NCI-H1436 (cell line): ENCODE results near the gene C3.
"Not testable (repeated sequence)": the region's sequence is repeated elsewhere in the genome, so short reads cannot be mapped to it uniquely, and the experiment has no call there.

Source experiments
- DNase-seq: peaks from one replicate; lab custom pipeline; 2025; lab: John Stamatoyannopoulos, UW

The C3 gene

DNA sequence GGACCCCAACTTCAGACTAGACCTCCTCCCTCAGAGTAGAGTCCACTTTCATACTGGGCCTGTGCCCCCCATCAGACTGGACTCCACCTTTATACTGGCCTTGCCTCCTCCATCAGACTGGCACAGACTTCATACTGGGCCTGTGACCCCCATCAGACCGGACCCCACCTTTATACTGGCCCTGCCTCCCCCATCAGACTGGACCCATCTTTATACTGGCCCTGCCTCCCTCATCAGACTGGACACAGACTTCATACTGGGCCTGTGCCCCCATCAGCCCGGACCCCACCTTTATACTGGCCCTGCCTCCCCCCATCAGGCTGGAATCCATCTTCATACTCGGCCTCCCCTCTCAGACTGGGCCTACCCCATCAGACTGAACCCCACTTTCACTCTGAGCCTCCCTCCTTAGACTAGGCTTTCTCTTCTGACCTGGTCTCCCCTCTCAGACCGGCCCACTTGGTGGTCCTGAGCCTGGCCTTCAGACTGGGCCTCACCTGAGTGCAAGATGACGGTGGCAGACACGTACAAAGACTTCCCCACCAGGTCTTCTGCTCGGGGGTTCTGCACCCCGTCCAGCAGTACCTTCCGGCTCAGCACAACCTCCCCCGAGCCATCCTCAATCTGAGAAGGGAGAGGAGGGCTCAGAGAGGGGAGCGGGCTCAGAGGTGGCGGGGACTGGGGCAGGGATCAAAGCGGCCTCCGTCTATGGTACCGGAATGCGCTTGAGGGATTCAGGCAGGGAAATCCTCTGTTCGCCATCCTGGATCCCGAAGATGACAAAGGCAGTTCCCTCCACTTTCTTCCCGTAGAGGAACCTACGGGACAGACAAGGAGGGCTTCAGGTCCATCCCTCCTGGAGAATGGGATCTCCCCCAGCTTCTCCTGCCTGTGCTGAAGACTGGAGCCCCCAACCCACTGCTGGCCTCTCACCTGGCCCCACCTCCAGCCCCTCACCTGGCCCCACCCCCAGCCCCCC lies 7.5 kb downstream of the C3 start:
- DNase-seq = no peak

DNA sequence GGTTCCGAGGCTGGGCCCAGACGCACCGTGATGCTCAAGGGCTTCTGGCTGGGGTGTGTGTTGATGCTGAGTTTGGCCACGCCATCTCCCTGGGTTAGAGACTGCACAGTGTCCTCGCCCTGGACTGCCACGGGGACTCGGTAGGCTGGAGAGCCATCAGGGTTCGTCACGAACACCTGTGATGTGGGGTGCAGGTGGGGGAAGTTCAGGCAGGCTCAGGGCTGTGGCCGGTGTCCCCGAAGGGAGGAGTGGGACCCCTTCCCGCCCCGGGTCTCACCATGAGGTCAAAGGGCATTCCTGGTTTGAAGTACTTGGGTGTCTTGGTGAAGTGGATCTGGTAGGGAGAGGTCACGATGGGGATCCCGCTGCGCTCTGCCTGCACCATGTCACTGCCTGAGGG lies 8.2 kb downstream of the C3 start:
- no peak for DNase-seq

DNA sequence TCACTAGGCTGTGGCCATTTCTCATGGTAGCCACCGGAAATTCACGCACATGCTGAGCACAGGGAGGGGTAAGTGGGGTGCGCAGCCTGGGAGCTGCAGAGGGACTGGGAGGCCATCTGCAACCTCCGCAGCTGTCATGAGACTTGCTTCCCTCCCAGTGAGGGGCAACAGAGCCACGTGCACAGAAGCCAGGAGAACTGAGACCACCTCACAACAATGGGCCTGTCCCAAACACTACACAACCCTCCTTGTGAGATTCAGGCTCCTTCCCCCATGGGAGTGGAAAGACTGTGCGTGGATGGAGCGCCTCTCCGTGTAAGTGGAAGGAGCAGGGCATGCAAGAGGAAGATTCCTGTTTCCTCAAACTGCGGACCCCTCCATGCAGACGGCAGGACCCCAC lies 8.8 kb downstream of the C3 start:
- no peak for DNase-seq

DNA sequence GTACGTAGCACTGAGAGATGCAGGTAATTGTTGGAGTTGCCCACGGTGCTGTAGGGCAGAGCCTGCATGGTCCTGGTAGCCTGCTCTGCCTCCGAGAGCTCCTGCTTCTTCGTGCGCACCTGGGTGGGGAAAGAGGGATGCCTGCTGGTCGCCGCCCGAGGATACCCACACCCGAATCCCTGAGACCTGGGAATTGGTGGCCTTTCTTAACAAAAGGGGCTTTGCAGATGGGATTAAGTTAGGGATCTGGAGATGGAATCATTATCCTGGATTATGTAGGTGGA lies 9.4 kb downstream of the C3 start:
- no peak for DNase-seq

DNA sequence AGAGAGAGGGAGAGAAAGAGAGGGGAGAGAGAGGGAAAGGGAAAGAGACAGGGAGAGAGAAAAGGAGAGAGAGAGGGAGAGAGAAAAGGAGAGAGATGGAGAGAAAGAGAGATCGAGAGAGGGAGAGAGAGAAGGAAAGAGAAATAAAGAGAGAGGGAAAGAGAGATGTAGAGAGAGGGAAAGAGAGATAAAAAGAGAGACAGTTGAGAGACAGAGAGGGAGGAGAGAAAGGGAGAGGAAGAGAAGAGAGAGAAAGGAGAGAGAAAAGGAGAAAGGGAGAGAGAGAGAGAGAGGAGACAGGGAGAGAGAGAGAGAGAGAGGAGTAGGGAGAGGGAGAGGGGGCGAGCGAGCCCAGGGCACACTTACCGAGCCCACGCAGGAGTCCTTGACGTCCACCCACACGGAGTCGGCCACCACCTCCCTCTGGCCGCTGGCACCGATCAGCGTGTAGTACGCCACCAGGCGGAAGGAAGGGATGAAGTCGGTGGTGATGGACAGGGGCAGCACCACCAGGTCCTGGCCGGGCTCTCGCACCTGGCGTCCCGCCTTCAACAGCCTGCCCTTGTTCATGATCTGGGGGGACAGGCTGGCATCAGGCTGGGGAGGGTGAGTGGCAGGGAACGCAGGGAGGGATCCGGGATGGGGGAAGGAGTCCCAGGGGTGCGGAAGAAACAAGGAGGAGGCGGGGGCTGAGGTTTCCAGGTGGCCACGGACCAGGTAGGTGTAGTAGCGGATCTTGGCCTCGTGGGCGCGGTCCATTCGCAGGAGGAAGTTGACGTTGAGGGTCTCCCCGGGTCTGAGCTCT lies 10.0 kb downstream of the C3 start:
- DNase-seq = no peak

DNA sequence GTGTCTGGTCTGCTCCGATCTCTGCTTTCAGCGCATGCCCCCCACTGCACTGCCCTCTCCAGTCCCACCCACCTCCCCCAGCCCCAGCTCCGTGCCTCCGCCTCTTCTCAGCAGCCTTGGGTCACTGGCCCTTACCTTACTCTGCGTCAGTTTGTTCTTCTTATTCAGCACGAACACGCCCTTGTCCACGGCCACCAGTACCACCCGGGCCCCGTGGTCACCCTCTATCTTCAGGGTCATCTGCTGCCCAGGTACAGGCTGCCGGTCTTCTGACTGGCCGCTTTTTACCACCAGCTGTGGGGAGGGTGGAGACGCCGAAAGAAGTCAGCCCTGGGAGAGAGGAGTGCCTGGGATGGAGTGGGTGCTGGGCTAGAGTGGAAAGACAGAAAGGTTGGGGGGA lies 10.9 kb downstream of the C3 start:
- DNase-seq = no peak

DNA sequence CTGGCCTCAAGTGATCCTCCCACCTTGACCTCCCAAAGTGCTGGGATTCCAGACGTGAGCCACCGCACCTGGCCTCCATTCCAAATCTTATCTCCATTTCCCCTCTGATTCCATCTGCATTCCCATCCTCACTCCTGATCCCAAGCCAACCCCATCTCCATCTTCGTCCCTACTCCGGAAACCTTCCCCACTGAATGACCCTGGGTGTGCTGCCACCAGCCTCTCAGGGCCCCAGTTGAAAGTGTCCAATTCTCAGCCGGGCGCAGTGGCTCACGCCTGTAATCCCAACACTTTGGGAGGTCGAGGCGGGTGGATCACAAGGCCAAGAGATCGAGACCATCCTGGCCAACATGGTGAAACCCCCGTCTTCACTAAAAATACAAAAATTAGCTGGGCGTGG lies 11.5 kb downstream of the C3 start:
- not testable (repeated sequence) for DNase-seq

DNA sequence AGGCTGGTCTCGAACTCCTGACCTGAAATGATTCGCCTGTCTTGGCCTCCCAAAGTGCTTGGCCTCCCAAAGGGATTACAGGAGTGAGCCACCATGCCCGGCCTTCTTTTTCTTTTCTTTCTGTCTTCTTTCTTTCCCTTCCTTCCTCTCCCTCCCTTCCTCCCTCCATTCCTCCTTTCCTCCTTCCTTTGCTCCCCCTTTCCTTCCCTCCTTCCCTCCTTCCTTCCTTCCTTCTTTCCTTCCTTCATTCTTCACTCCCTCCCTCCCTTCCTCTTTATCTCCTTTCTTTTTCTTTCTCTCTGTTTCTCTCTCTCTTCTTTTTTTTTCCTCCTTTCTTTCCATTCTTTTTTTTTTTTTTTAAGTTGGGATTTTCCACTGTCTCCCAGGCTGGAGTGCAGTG lies 12.1 kb downstream of the C3 start:
- no peak for DNase-seq

DNA sequence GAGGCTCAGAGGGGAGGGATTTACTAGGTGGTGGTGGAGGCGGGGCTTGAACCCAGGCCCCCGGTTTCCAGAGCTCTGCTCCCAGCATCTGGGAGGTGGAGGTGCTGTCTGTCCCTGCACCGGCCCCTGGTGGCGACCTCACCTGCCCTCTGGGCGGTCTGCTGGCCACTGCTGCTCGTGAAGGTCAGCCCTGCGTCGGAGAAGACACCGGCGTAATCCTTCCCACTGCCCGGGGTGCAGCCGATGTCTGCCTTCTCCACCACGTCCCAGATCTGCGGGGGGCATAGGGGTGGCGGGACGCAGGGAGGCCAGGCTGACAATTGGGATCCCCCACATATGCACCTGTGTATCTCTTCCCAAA lies 12.8 kb downstream of the C3 start:
- DNase-seq = no peak

DNA sequence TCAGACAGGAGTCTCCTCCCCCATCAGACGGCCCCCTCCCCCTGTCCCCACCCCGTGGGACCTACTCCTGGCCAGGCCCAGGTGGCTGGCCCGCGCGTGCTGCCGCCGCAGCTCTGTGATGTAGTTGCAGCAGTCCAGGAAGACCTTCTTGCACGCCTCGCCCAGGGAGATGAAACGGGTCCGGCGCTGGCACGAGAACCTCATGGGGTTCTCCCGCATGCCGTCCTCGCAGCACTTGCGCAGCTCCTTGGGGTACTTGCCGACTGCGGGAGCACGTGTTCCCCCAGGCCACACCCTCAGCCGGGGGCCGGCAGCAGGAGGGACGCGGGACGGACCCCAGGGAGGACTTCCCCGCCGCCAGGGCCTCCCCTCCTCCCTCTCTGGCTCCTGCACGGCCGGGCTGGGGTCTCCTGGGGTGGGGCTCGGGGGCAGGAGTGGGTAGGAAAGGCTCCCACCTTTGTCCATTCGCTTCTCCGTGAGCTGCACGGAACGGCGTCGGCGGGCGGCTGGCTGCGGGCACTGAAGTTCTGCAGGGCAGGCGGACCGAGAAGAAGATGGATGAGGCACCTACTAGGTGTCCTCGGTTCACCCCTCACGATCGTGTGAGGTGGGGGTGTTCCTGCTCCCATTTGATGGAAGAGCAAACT lies 13.3 kb downstream of the C3 start:
- DNase-seq = no peak

DNA sequence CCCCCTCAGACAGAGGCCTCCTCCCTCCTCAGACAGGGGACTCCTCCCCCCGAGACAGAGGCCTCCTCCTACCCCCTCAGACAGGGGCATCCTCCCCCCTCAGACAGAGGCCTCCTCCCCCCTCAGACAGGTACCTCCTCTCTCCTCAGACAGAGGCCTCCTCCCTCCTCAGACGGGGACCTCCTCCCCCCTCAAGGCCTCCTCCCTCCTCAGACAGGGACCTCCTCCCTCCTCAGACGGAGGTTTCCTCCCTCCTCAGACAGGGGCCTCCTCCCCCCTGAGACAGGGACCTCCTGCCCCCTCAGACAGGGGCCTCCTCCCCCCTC lies 13.9 kb downstream of the C3 start:
- DNase-seq = no peak

DNA sequence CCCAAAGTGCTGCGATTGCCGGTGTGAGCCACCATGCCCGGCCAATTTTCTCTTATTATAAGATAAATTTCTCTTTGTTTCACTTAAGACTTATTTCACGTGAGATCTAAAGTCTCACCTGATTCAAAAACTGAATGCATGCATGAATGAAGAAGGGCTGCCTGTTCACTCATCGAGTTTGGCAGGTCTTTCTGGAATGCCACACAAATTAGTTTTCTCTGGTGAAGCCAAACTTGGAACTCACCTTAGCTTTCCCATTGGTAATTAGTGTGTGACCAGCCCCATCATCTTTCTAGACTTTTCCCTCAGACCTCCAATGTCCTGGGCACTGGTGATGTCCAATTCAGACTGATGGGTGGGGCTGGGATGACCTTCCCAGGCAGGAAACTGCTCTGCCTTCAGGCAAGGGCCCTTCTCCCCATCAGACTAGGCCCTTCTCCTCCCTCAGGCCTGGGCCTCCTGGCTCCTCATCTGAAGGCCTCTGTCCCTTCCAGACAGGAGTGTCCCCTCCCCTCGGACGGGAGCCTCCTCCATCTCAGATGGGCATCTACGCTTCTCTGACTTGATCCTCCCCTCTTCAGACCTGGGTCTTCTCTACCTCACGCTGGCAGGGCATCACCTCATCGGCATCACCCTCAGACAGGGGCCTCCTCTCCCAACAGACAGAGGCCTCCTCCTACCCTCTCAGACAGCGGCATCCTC lies 14.4 kb downstream of the C3 start:
- DNase-seq = no peak

DNA sequence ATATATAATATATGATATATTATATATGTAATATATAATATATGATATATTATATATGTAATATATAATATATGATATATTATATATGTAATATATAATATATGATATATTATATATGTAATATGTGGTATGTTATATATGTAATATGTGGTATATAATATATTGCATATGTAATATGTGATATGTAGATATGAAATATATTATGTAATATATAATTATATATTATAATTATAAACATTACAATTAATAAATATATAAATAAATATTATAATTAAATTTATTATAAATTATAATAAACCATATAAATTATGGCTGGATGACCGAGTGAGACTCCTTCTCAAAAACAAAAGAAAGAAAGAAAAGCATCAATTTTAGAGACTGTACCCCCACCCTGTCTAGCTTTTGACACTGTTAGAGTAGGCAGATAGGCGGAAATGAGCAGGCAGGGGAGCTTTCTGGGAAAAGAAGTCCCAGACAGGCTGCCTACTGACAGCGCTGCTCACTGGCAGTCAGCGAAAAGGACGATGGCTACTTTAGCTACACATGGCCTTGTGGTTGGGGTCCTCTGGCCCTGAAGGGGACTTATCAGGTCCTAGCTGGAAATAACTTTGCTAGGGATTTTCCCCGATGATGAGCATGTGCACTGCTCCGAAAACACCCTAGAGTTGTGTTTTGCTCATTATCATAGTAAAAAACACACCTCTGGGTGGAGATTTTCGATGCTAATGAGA lies 19.7 kb downstream of the C3 start:
- no peak for DNase-seq

DNA sequence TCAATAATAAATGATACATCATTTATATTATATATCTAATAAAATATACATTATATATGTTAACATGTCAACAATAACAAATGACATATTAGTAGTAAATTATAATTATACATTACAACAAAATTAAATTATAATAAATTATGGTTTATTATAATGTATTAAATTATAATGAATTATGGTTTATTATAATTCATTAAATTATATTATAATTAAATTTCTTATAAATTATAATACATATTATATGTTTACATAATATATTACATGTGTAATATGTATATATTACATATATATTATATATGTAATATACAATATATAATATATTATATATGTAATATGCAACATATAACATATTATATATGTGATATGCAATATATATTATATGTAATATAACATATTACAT lies 20.5 kb downstream of the C3 start:
- DNase-seq = no peak

DNA sequence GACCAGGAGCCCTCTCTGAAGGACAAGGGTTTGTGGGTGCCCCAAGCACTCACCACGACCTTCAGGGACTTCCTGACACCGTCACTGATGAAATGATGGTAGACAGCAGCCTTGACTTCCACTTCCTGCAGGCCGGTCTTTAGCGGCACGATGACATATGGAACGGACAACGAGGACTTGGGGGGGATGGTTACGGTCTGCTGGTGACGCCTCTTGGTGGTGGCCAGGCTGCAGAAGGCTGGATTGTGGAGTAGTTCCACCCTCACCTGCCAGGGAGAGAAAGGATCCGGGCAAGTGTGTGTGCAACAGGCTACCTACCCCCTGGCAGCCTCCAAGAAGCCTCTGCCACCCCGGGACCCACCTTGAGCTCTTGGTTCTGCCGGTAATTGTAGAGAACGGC lies 23.2 kb downstream of the C3 start:
- DNase-seq = no peak

DNA sequence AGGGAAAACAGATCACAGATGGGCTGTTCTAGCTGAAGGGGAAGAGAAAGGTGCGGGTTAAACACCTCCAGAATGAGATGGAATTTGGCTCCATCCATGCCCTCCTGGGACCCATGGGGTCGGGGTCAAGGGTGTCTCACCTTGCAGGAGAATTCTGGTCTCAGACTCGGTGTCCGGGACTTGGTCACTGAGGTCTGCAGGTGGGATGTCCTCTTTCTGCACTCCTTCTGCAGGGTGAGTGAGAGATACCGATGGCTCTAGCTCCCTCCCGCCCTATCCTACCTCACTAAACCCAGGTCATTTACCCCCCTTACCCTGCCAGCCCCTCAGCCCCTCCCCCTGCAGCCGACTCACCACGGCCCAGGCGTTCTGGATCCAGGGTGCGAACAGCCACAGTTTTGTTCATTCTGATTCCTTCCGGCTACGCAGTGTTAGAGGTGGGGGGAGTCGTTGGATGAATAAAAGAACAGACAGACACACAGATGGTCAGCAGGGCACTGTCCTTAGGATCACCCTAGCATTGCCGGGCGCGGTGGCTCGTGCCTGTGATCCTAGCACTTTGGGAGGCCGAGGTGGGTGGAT lies 24.1 kb downstream of the C3 start:
- DNase-seq = no peak

DNA sequence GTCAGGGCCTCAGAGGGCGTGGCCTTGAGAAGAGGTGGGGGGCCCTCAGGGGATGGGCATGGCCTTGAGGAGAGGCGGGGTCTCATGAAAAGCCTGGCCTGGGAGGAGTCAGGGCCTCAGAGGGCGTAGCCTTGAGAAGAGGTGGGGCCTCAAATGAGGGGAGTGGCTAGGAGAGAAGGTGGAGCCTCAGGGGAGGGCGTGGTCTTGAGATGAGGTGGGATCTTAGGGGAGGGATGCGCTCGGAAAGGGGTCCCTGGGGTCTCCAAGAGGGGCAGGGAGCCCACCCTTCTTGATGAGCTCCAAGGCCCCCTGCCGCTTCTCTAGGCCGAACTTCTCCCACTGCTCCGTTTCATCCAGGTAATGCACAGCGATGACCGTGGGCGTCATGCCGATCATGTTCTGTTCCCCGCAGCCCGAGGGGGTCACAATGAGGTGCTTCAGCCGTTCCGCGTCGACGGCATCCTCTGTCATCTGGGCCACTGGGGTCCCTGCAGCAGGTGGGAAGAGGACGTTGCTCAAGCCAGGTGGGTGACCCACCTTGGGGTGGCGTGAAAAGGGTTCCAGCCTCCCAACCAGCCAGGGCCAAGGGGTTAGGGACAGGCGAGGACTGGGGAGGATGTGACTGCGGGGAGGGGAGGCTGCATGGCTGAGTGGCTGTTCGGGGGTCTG lies 26.2 kb downstream of the C3 start:
- no peak for DNase-seq

DNA sequence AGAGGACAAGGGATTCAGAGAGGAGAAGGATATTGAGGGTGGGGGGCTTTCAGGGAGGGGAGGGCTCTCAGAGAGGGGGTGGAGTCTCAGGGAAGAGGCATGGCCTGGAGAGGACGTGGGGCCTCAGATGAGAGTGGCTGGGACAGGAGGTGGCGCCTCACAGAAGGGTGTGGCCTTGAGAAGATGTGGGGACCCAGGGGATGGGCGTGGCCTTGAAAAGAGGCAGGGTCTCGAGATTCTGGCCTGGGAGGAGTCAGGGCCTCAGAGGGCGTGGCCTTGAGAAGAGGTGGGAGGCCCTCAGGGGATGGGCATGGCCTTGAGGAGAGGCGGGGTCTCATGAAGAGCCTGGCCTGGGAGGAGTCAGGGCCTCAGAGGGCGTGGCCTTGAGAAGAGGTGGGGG lies 26.8 kb downstream of the C3 start:
- DNase-seq = no peak

DNA sequence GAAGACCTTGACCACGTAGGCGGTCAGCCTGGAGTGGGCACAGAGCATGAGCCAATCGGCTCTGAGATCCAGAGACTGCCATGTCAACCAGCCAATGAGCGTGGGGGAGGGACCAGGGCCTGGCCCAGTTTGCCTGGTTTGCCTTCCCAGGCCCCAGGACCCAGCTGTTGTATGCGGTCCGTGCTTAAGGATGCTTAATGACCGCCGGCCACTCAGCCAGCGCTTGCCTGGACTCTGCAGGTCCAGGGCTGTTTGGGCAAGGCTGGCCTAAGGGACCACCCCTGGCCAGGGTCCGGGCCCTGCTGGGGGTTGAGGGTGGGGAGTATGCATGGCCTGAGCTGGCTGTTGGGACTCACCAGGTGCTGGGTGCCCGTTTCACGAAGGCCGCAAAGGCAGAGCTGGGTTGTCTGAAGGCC lies 27.4 kb downstream of the C3 start:
- DNase-seq = no peak

DNA sequence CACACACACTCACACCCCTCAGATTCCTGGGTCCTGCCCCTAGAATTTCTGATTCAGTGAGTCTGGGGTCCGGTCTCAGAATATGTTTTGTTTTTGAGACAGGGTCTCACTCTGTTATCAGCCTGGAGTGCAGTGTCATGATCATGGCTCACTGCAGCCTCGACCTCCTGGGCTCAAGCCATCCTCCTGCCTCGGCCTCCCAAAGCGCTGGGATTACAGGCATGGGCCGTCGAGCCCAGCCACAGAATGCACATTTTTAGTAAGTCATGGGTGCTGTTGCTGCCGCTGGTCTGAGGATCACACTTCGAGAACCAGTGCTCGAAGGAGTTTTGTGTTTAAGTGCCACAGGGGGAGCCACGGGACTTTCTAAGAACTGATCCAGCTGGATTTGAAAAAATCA lies 28.4 kb downstream of the C3 start:
- no peak for DNase-seq

DNA sequence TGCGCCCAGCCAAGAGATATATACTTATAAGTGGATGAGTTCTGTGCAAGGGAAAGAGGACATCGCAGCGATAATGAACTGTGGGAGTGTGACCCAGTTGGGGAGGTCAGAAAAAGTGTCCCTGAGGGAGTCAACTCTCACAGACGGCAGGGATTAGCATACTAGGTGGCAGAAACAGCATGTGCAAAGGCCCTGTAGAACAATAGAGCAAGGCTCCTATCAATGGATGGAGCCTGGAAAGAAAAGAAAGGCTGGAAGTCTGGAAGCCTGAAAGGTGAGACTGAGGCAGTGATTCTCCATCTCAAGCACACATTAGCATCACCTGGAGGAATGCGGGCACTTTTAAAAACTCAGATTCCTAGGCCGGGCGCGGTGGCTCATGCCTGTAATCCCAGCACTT lies 29.1 kb downstream of the C3 start:
- DNase-seq = no peak
